ENCODE results near the gene TRIM32.

GRCh38 chr9:116658265-116658664, 28.8 kb upstream of the TRIM32 start:
- TF ChIP-seq CTCF (IDR thresholded peaks at IDR 0.05) (no peak), EP300 (IDR thresholded peaks at IDR 0.05) (no peak), POLR2AphosphoS5 (IDR thresholded peaks at IDR 0.05) (no peak), POLR2A (IDR thresholded peaks at IDR 0.05) (no peak)

Data from upper lobe of left lung (tissue), 4 donors.